Dendritic cell treated with granulocyte-macrophage colony-stimulating factor and Interleukin-4, amounts not matched to agents 40 ng/mL and 50 ng/mL, for 4 days (primary cell): ENCODE measurements around the gene RNF217.
"Not testable (repeated sequence)": the region's sequence is repeated elsewhere in the genome, so short reads cannot be mapped to it uniquely, and the experiment has no call there.

Experiments
- H3K27ac Mint-ChIP-seq: one replicate; pipeline ENCODE4 v1.8.0; 2022; ENCODE audit warnings: mild to moderate bottlenecking, mixed read lengths
- H3K27me3 Mint-ChIP-seq: one replicate; pipeline ENCODE4 v1.8.0; 2022; ENCODE audit warnings: mild to moderate bottlenecking, mixed read lengths
- H3K36me3 Mint-ChIP-seq: one replicate; pipeline ENCODE4 v1.8.0; 2022; ENCODE audit warnings: low read depth, mixed read lengths
- H3K4me1 Mint-ChIP-seq: one replicate; pipeline ENCODE4 v1.8.0; 2022; ENCODE audit warnings: low read depth, mixed read lengths
- H3K4me3 Mint-ChIP-seq: one replicate; pipeline ENCODE4 v1.8.0; 2022; ENCODE audit warnings: mild to moderate bottlenecking, moderate library complexity, mixed read lengths
- H3K9me3 Mint-ChIP-seq: one replicate; pipeline ENCODE4 v1.8.0; 2022; ENCODE audit warnings: mixed read lengths
- intact Hi-C: fragments of 100-400 bp; cut with micrococcal nuclease; formaldehyde crosslinking; loops from one replicate; pipeline ENCODE4 v1.15.0; 2022

Gene RNF217

DNA sequence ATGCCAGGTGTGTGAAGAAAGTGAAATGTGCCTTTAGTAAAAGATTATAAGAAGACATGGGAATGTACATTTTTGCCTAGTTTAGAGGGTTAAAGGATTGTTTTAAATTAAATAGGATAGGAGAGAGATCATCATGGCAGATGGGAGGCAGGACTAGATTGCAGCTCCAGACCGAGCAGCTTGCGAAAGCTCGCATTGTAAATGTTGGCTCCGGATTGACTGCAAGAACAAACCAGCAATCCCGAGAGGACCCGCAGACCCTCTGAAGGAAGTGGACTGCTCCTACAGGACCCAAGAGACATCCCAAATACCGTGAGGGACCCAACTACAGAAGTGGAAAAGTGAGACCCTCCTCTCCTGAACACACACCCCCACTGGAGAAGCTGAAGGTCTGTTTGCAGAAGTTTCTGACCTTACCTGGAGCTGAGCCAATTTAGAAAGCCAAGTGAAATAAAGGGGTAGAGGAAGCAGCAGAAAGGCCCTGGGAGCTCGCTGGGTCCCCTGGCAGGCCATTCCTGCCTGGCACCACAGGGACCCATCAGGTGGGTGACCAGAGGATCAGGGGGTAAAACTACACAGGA is 161.3 kb downstream of the RNF217 start:
- no peaks in the 10 kb centered on the region for H3K27me3 Mint-ChIP-seq
- no peak overlapping the region for H3K27ac Mint-ChIP-seq
- no peaks in the 10 kb centered on the region for H3K36me3 Mint-ChIP-seq
- H3K4me3 Mint-ChIP-seq = no peak overlapping the region
- intact Hi-C loops = no loop called here
- H3K9me3 Mint-ChIP-seq = no peaks in the 10 kb centered on the region
- H3K4me1 Mint-ChIP-seq = peaks cover 9% of the 10 kb centered on the region

DNA sequence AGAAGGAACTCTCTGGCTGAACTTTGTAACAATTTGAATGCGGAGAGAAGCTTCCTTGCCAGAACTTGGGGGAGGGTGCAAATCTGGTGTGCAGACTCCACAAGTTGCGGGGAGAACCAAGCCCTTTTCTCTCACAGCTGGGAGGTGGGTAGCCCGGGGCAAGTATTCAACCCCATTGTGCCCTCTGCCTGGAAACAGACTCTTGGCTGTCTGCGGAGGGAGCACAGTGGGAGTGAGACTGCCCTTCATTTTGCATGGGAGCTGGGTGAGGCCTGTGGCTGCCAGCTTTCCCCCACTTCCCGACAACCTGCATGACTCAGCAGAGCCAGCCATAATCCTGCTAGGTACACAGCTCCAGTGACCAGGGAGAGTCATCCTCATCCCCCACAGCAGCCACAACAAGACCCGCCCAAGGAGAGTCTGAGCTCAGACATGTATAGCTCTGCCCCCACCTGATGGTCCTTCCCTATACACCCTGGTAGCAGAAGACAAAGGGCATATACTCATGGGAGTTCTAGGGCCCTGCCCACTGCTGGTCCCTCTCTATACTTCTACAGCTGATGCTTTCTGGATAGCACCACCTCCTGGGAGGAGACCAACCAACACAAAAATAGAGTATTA is 161.9 kb downstream of the RNF217 start:
- Mint-ChIP-seq H3K4me1 (peaks cover 9% of the 10 kb centered on the region), H3K27me3 (no peaks in the 10 kb centered on the region), H3K36me3 (no peaks in the 10 kb centered on the region), H3K4me3 (no peak overlapping the region), H3K27ac (no peak overlapping the region), H3K9me3 (no peaks in the 10 kb centered on the region)
- intact Hi-C loops = no loop called here

GRCh38 chr6:125125856-125126255 is 163.6 kb downstream of the RNF217 start:
- H3K27ac Mint-ChIP-seq, H3K4me1 Mint-ChIP-seq, H3K27me3 Mint-ChIP-seq, H3K36me3 Mint-ChIP-seq, H3K9me3 Mint-ChIP-seq, H3K4me3 Mint-ChIP-seq, intact Hi-C loops: not testable (repeated sequence)

GRCh38 chr6:125129354-125129753 is 167.1 kb downstream of the RNF217 start:
- Mint-ChIP-seq H3K27me3 (no peaks in the 10 kb centered on the region), H3K36me3 (no peaks in the 10 kb centered on the region)

DNA sequence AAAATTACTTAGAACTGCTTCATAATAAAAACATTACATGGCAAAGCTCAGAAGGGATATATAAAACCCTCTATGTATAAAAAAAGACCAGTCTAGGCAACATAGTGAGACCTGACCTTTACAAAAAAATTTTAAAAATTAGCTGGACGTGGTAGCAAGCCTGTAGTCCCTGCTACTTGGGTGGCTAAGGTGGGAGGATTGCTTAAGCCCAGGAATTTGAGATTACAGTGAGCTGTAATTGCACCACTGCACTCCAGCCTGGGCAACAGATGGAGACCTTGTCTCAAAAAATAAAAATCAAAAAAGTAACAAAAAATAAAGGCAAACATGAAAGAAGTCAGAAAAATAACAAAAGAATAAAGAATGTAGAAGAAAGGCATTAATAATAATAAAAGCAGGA is 169.8 kb downstream of the RNF217 start:
- no peak overlapping the region for H3K27ac Mint-ChIP-seq
- H3K9me3 Mint-ChIP-seq = no peaks in the 10 kb centered on the region
- intact Hi-C loops = no loop called here
- H3K4me1 Mint-ChIP-seq = no peaks in the 10 kb centered on the region
- H3K36me3 Mint-ChIP-seq = no peaks in the 10 kb centered on the region
- no peaks in the 10 kb centered on the region for H3K27me3 Mint-ChIP-seq
- H3K4me3 Mint-ChIP-seq = no peak overlapping the region

More at GRCh38 chr6:125129354-125129753, 167.1 kb downstream of the RNF217 start:
- Mint-ChIP-seq H3K4me3 (no peak overlapping the region), H3K27ac (no peak overlapping the region), H3K9me3 (no peaks in the 10 kb centered on the region), H3K4me1 (no peaks in the 10 kb centered on the region)
- intact Hi-C loops = no loop called here

DNA sequence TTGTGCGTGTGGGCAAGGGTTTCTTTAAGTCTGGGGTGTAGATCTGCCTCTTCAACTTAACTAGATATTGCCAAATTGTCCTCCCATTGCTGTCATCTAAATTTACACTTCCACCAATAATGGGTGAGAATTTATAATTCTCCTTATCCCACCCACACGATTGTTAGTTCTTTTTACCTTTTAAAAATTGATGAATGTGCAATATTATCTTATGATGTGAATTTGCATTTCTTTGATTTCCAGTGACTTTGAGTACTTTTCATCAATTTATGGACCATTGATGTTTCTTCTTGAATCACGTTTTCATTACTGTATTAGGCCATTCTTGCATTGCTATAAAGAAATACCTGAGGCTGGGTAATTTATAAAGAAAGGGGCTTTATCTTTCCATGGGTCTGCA is 174.1 kb downstream of the RNF217 start:
- Mint-ChIP-seq H3K9me3 (no peaks in the 10 kb centered on the region), H3K4me3 (no peak overlapping the region), H3K36me3 (no peaks in the 10 kb centered on the region), H3K27me3 (no peaks in the 10 kb centered on the region), H3K4me1 (no peaks in the 10 kb centered on the region), H3K27ac (no peak overlapping the region)
- intact Hi-C loops = no loop called here

DNA sequence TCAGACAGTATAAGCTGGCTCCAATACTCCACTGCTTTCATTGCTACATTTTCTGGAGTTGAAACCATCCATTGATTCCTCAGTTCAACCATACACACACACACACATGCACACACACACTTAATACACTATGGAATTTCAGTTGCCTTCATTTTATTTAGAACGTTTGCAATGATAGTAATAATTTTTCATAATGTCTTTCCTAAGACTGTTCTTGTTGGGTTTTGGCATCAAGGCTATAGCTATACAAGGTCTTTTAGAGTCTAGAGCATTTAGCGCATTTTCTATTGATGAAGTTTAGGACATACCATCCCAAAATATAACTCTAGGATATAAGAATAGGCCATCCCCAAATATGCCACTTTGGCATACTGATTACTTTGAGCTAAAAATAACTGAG is 175.8 kb downstream of the RNF217 start:
- intact Hi-C loops = no loop called here
- Mint-ChIP-seq H3K36me3 (no peaks in the 10 kb centered on the region), H3K27ac (no peak overlapping the region), H3K27me3 (no peaks in the 10 kb centered on the region), H3K9me3 (no peaks in the 10 kb centered on the region), H3K4me1 (no peaks in the 10 kb centered on the region), H3K4me3 (no peak overlapping the region)

GRCh38 chr6:125140808-125141207 is 178.6 kb downstream of the RNF217 start:
- Mint-ChIP-seq H3K27ac (no peak overlapping the region), H3K27me3 (no peaks in the 10 kb centered on the region), H3K36me3 (no peaks in the 10 kb centered on the region), H3K4me3 (no peak overlapping the region), H3K4me1 (no peaks in the 10 kb centered on the region), H3K9me3 (no peaks in the 10 kb centered on the region)
- intact Hi-C loops = no loop called here
